Sigmoid colon (tissue), 7 donors: Measurements from ENCODE around the gene LRP8. TPM values are rescaled to one million over a fixed set of nuclear protein-coding genes. Genes with fewer than 3 reads are reported as not detected.

Source experiments
- DNase-seq: peaks from one replicate; pipeline ENCODE4 v3.0.0-alpha.2; 2019
- H3K27ac ChIP-seq, 4 donors: fragments of 200-600 bp; sonication (generic); one replicate each; pipeline ENCODE4 v1.5.1; 2016 to 2019; ENCODE audit warnings: mild to moderate bottlenecking in 1 of 4
- H3K27me3 ChIP-seq, 3 donors: fragments of 200-600 bp; sonication (generic); one replicate each; pipeline ENCODE4 v1.5.1; 2019; ENCODE audit warnings: mild to moderate bottlenecking in 1 of 3
- H3K36me3 ChIP-seq, 4 donors: fragments of 200-600 bp; sonication (generic); one replicate each; pipeline ENCODE4 v1.5.1; 2016 to 2019
- H3K4me1 ChIP-seq, 4 donors: fragments of 200-600 bp; sonication (generic); one replicate each; pipeline ENCODE4 v1.5.1; 2017 to 2019
- H3K4me3 ChIP-seq, 4 donors: fragments of 200-600 bp; sonication (generic); one replicate each; pipeline ENCODE4 v1.5.1; 2017 to 2019; ENCODE audit warnings: mild to moderate bottlenecking in 2 of 4, moderate library complexity in 1 of 4
- H3K9me3 ChIP-seq, 4 donors: fragments of 200-600 bp in 3 of 4; sonication (generic) in 3 of 4; one replicate each; pipeline versions ENCODE4 v1.5.1 to v1.6.1; 2013 to 2019
- EP300 ChIP-seq, 4 donors: sonication (generic); formaldehyde crosslinking; IDR thresholded peaks; one replicate each; pipeline ENCODE4 v1.6.1; 2017; ENCODE audit warnings: antibody characterized with exemption in 4 of 4
- POLR2A ChIP-seq, 2 donors: fragments of 450-650 bp; IDR thresholded peaks; one replicate each; pipeline ENCODE4 v1.6.1; 2016; ENCODE audit warnings: antibody characterized with exemption in 2 of 2, mild to moderate bottlenecking in 2 of 2, moderate library complexity in 2 of 2
- POLR2AphosphoS5 ChIP-seq, 4 donors: sonication (generic); formaldehyde crosslinking; IDR thresholded peaks; one replicate each; pipeline ENCODE4 v1.6.1; 2017; ENCODE audit warnings: antibody characterized with exemption in 4 of 4
- WGBS, 2 donors: extraction: QIAGEN DNeasy Blood & Tissue Kit; methylation state at CpG; one replicate each; pipeline ENCODE4 v1.1.7; 2013; 5-methylcytosine and 5-hydroxymethylcytosine counted together
- intact Hi-C: fragments of 100-400 bp; cut with DNase I; formaldehyde crosslinking; loops from one replicate; pipeline ENCODE4 v1.15.1; 2023
- polyA plus RNA-seq, 3 donors: library from polyadenylated mRNA; stranded (reverse); fragments of 200-250 nt; gene quantifications; one replicate each; pipeline ENCODE4 v1.2.3, GENCODE V29; 2013
- total RNA-seq, 4 donors: library from RNA; depleted of rRNA; stranded (reverse); fragments of >200 nt; gene quantifications; one replicate each; pipeline ENCODE4 v1.1.0, GENCODE V29; 2016
- TF ChIP-seq, protein P1 (sequence below), 4 experiments: fragments of 450-650 bp in 3 of 4; fragments of 200-600 bp in 1 of 4; IDR thresholded peaks; one replicate each; pipeline ENCODE4 v1.5.1; 2016 to 2019; ENCODE audit warnings: antibody characterized with exemption in 4 of 4, mild to moderate bottlenecking in 3 of 4, moderate library complexity in 2 of 4
- donor health status: healthy with polysubstance abuse.
- donor health status: Bipolar disorder and iron deficiency.
- donor health status: healthy.

Gene LRP8
- total and polyA plus RNA-seq, 7 donors = 0.69 to 7.8 (median 1.2) TPM

DNA sequence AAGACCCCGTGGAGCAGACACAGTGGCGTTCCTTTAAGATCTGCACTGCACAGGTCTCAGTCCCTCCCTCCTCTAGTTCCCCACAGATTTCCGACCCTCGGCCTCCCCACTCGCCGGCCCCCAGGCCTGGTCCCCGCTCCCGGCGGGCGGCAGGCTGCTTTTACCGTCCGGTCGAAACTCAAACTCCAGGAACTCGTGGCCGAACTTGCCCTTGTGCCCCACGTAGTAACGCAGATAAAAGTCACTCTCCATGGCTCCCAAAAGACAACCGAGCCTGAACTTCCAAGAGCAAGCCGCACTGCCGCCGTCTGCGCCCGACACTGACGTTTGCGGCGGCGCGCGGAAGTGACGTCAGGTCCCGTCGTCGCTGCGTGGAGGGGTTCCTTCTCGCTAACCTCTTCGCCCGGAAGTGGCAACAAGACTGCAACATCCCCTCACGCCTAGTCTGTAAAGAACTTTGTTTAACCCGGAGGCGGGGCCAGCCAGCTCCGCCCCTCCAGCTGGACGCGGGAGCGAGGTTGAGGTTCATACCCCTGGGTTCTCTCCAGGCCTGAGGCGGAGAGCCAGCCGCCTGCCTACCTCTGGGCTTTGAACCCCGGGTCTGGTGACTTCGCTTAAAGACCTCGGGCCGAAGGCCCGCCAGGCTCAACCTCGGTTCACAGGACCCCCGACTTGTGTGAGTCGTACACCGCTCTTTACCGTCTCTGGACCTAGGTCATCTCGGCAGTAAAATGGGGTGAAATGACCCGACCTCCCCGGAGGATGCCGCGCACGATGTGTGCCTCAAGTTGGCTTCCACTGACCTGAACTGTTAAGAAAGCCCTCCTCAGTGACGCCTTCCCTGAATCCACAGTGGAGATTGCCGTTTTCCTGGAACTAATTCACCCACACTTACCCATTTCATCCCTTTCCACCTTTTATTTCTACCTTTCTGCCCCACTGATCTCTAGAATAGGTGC lies 89.4 kb downstream of the LRP8 start, which contains the start of gene MAGOH:
TSS of gene MAGOH (minus strand) at position 322 of the 959 bp plus-strand sequence. CDS start at position 252, 70 bp downstream.
- peak; percentile 97 for DNase-seq
- Histone ChIP-seq H3K4me3 (peak within 1 kb of the TSS; percentile 87 to 97 (median 92)), H3K27ac (peak within 1 kb of the TSS; percentile 76 to 86 (median 80)), H3K9me3 (no peaks in the 10 kb centered on the region), H3K27me3 (no peaks in the 10 kb centered on the region), H3K4me1 (peaks cover 0 to 25% (median 21%) of the 10 kb centered on the region in 4 donors), H3K36me3 (peaks cover 7 to 29% (median 12%) of the 10 kb centered on the region in 4 donors)
- 5 to 7% methylated on average over 64 of the region's 64 CpGs for WGBS, 2 donors
- intact Hi-C loops = loop anchor here (5.0 kb wide), 1 partner anchor 89 kb away; the partner anchor contains the start of gene LRP8
- TF ChIP-seq, protein P1, sequence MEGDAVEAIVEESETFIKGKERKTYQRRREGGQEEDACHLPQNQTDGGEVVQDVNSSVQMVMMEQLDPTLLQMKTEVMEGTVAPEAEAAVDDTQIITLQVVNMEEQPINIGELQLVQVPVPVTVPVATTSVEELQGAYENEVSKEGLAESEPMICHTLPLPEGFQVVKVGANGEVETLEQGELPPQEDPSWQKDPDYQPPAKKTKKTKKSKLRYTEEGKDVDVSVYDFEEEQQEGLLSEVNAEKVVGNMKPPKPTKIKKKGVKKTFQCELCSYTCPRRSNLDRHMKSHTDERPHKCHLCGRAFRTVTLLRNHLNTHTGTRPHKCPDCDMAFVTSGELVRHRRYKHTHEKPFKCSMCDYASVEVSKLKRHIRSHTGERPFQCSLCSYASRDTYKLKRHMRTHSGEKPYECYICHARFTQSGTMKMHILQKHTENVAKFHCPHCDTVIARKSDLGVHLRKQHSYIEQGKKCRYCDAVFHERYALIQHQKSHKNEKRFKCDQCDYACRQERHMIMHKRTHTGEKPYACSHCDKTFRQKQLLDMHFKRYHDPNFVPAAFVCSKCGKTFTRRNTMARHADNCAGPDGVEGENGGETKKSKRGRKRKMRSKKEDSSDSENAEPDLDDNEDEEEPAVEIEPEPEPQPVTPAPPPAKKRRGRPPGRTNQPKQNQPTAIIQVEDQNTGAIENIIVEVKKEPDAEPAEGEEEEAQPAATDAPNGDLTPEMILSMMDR (IDR thresholded peaks at IDR 0.05) = no peak
- TF ChIP-seq POLR2AphosphoS5 (IDR thresholded peaks at IDR 0.05) (peak; percentile 92 to 96 (median 96)), EP300 (IDR thresholded peaks at IDR 0.05) (peak in 1 of 4 donors; percentile 7), POLR2A (IDR thresholded peaks at IDR 0.05) (peak; percentile 64 to 74)

GRCh38 chr1:53237638-53238037 lies 90.2 kb downstream of the LRP8 start:
- TF ChIP-seq, protein P1 (IDR thresholded peaks at IDR 0.05) = no peak
- TF ChIP-seq POLR2A (IDR thresholded peaks at IDR 0.05) = no peak
- TF ChIP-seq POLR2AphosphoS5 (IDR thresholded peaks at IDR 0.05) = no peak
- TF ChIP-seq EP300 (IDR thresholded peaks at IDR 0.05) = no peak
- intact Hi-C loops = loop anchor here (5.0 kb wide), 1 partner anchor 90 kb away; the partner anchor contains the start of gene LRP8
- Histone ChIP-seq H3K4me1 (peaks cover 0 to 25% (median 21%) of the 10 kb centered on the region in 4 donors), H3K27ac (peak overlapping the region in 3 of 4 donors; percentile 76 to 86 (median 82)), H3K36me3 (peaks cover 15 to 37% (median 20%) of the 10 kb centered on the region in 4 donors), H3K27me3 (no peaks in the 10 kb centered on the region), H3K9me3 (no peaks in the 10 kb centered on the region), H3K4me3 (peak overlapping the region; percentile 87 to 97 (median 92))
- 25 to 30% methylated on average over 8 of the region's 8 CpGs for WGBS, 2 donors
- DNase-seq = no peak

DNA sequence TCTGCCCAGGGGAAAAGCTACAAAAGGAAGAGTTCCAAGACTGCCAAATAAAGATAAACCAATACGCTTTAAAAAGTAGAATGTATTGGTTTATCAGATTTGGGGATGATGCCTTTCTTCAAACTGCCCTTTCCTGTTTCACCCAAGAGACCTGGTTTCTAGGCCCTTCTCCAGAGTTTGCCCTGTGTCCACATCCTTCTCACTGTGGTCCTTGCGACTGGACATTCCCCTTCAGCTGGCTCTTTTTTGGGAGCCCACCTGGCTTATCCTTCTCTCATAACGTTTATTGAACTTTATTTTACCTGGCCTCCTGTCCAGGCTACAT lies 106.9 kb downstream of the LRP8 start:
- peaks cover 0 to 17% (median 16%) of the 10 kb centered on the region in 4 donors for H3K4me1 ChIP-seq
- H3K27me3 ChIP-seq = no peaks in the 10 kb centered on the region
- peaks cover 0 to 30% (median 3%) of the 10 kb centered on the region in 4 donors for H3K36me3 ChIP-seq
- no peak for DNase-seq
- intact Hi-C loops = loop anchor here (1.0 kb wide), 1 partner anchor 24 kb away; no protein-coding TSS in a partner anchor
- peak overlapping the region; percentile 56 to 89 (median 82) for H3K4me3 ChIP-seq
- no peak for TF ChIP-seq EP300 (IDR thresholded peaks at IDR 0.05)
- TF ChIP-seq, protein P1 (IDR thresholded peaks at IDR 0.05) = no peak
- no peak for TF ChIP-seq POLR2A (IDR thresholded peaks at IDR 0.05)
- TF ChIP-seq POLR2AphosphoS5 (IDR thresholded peaks at IDR 0.05) = no peak
- WGBS, 2 donors = 33 to 51% methylated on average over 3 of the region's 3 CpGs
- no peaks in the 10 kb centered on the region for H3K9me3 ChIP-seq
- H3K27ac ChIP-seq = peak overlapping the region; percentile 93 to 99 (median 96)

DNA sequence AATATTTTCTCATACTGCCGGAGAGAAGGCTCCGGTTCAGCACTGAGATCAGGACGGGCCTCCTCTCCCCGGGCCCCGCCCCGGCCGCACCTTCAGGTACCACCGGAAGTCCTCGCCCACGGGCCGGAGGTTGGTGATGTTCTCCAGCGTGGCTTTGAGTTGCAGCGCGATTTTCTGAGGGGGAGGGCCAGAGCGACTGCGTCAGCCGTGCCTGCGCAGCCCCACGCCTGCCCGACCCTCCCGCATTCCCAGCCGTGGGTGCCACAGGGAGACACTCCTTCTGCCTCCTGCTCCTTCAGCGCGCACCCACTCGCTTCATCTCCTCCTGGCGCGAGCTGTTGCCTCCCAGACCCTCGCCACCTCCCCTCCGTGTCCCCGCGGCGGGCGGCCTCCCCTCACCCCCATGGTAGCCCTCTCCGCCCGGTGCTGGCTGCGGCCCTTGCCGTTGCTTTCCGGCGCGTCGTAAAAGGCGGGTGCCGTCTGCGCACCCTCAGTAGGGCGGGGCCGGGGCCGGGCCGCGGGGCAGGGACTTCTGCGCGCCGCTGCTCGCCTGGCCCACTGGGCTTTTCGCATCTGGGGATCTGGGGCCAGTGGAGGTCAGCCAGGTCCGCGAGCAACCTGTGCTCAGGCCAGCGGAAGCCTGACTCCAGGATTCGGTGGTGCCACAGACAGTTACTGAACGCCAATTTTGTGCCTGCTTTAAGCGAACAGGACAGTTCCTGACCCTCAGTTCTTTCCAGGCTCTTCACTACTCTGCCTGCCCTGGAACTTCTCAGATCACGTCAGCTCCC lies 107.5 kb downstream of the LRP8 start, which contains the start of gene CZIB:
TSS of gene CZIB (minus strand) at position 464 of the 791 bp plus-strand sequence. CDS start at position 405, 59 bp downstream.
- H3K9me3 ChIP-seq = no peaks in the 10 kb centered on the region
- intact Hi-C loops = loop anchor here (1.0 kb wide), 1 partner anchor 23 kb away; no protein-coding TSS in a partner anchor
- TF ChIP-seq POLR2AphosphoS5 (IDR thresholded peaks at IDR 0.05) = peak; percentile 92 to 97 (median 94)
- peak; percentile 85 to 91 for TF ChIP-seq POLR2A (IDR thresholded peaks at IDR 0.05)
- peak in 1 of 4 donors; percentile 39 for TF ChIP-seq EP300 (IDR thresholded peaks at IDR 0.05)
- TF ChIP-seq, protein P1 (IDR thresholded peaks at IDR 0.05) = no peak
- H3K4me3 ChIP-seq = peak within 1 kb of the TSS; percentile 56 to 89 (median 82)
- peak within 1 kb of the TSS; percentile 93 to 99 (median 96) for H3K27ac ChIP-seq
- H3K36me3 ChIP-seq = peaks cover 0 to 31% (median 7%) of the 10 kb centered on the region in 4 donors
- DNase-seq = peak; percentile 96
- H3K4me1 ChIP-seq = peaks cover 0 to 17% (median 16%) of the 10 kb centered on the region in 4 donors
- H3K27me3 ChIP-seq = no peaks in the 10 kb centered on the region
- WGBS, 2 donors = 1% methylated on average over 61 of the region's 61 CpGs
